NOMO-1 (cell line): ENCODE data around the gene MED25.

Experiments
- DNase-seq, 2 experiments: peaks; one replicate each; lab custom pipeline; 2025; ENCODE audit not compliant: unreplicated experiment in 2 of 2; lab: John Stamatoyannopoulos, UW

Gene MED25

GRCh38 chr19:49817964-49818648 lies at the start of gene MED25:
MED25 (plus strand) TSS chr19:49818289; CDS start chr19:49818342, 53 bp downstream.
- DNase-seq = peak; percentile 82 to 85

GRCh38 chr19:49770529-49770928 lies 47.6 kb upstream of the MED25 start:
- DNase-seq = no peak

- no peak for DNase-seq
Measured at GRCh38 chr19:49771674-49772139, 46.4 kb upstream of the MED25 start.

GRCh38 chr19:49772850-49773432 lies 45.1 kb upstream of the MED25 start:
- DNase-seq = no peak

- DNase-seq = no peak
Measured at GRCh38 chr19:49773663-49774350, 44.3 kb upstream of the MED25 start.

GRCh38 chr19:49774969-49775368 lies 43.1 kb upstream of the MED25 start:
- no peak for DNase-seq

GRCh38 chr19:49775742-49776370 lies 42.2 kb upstream of the MED25 start:
- DNase-seq = no peak

GRCh38 chr19:49776371-49776764 lies 41.7 kb upstream of the MED25 start:
- no peak for DNase-seq

GRCh38 chr19:49779731-49780555 lies 38.1 kb upstream of the MED25 start:
- DNase-seq = peak; percentile 85 to 91

- no peak for DNase-seq
Measured at GRCh38 chr19:49780861-49781260, 37.2 kb upstream of the MED25 start.

- peak in 1 of 2 experiments; percentile 2 for DNase-seq
Measured at GRCh38 chr19:49781394-49781793, 36.7 kb upstream of the MED25 start.

- no peak for DNase-seq
Measured at GRCh38 chr19:49782515-49782914, 35.6 kb upstream of the MED25 start.

GRCh38 chr19:49786376-49786820 lies 31.7 kb upstream of the MED25 start:
- no peak for DNase-seq

- DNase-seq = no peak
Measured at GRCh38 chr19:49787746-49788145, 30.3 kb upstream of the MED25 start.

- DNase-seq = no peak
Measured at GRCh38 chr19:49788857-49789256, 29.2 kb upstream of the MED25 start.

- no peak for DNase-seq
Measured at GRCh38 chr19:49790866-49791265, 27.2 kb upstream of the MED25 start.

GRCh38 chr19:49791776-49792445 lies 26.2 kb upstream of the MED25 start:
- no peak for DNase-seq

GRCh38 chr19:49792829-49793560 lies 25.1 kb upstream of the MED25 start:
- DNase-seq = no peak

GRCh38 chr19:49793561-49793840 lies 24.6 kb upstream of the MED25 start:
- DNase-seq = no peak
